NB4 (cell line): ENCODE measurements around the gene CASZ1.

Source experiments
- DNase-seq: peaks from one replicate; pipeline ENCODE4 v3.0.0; 2010; ENCODE audit warnings: low read depth
- H3K4me3 ChIP-seq: one replicate; pipeline ENCODE4 v1.5.1; 2011; ENCODE audit warnings: mild to moderate bottlenecking, low read depth, low read length, moderate library complexity
- CTCF ChIP-seq: IDR thresholded peaks from one replicate; pipeline ENCODE4 v1.5.1; 2012; ENCODE audit warnings: low read depth, low read length
- MAX ChIP-seq: IDR thresholded peaks from 2 replicates; pipeline ENCODE4 v1.6.1; 2011; ENCODE audit warnings: low read depth, low read length
- MYC ChIP-seq: IDR thresholded peaks from 2 replicates; pipeline ENCODE4 v1.6.1; 2011; ENCODE audit warnings: low read depth, low read length
- POLR2A ChIP-seq: IDR thresholded peaks from 2 replicates; pipeline ENCODE4 v1.6.1; 2011; ENCODE audit warnings: mild to moderate bottlenecking; ENCODE audit not compliant: insufficient read length; ENCODE audit errors: extremely low read depth

The CASZ1 gene

GRCh38 chr1:10637400-10637799 is 159.0 kb downstream of the CASZ1 start:
- no peak for DNase-seq
- TF ChIP-seq POLR2A (no peak), MYC (no peak)

GRCh38 chr1:10635992-10636391 is 160.5 kb downstream of the CASZ1 start:
- H3K4me3 ChIP-seq: no peak overlapping the region
- no peak for DNase-seq
- TF ChIP-seq MAX (no peak), POLR2A (no peak), MYC (no peak), CTCF (no peak)

More at GRCh38 chr1:10637400-10637799, 159.0 kb downstream of the CASZ1 start:
- no peak overlapping the region for H3K4me3 ChIP-seq

- DNase-seq: peak; percentile 71
- TF ChIP-seq CTCF (no peak), MYC (no peak), POLR2A (no peak), MAX (no peak)
- no peak overlapping the region for H3K4me3 ChIP-seq
These were observed 161.2 kb downstream of the CASZ1 start for GRCh38 chr1:10635085-10635896.

- DNase-seq: peak; percentile 46
- H3K4me3 ChIP-seq: no peak overlapping the region
- TF ChIP-seq POLR2A: no peak
- no peak for TF ChIP-seq MYC
- no peak for TF ChIP-seq CTCF
- no peak for TF ChIP-seq MAX
These were observed 161.9 kb downstream of the CASZ1 start for GRCh38 chr1:10634428-10635084.

- TF ChIP-seq MYC: no peak
- TF ChIP-seq POLR2A: no peak
- no peak for TF ChIP-seq MAX
- TF ChIP-seq CTCF: no peak
- no peak for DNase-seq
- H3K4me3 ChIP-seq: no peak overlapping the region
These were observed 162.4 kb downstream of the CASZ1 start for GRCh38 chr1:10634075-10634427.

GRCh38 chr1:10633416-10633815 is 163.0 kb downstream of the CASZ1 start:
- no peak overlapping the region for H3K4me3 ChIP-seq
- TF ChIP-seq MYC: no peak
- TF ChIP-seq POLR2A: no peak
- no peak for TF ChIP-seq CTCF
- TF ChIP-seq MAX: no peak
- no peak for DNase-seq
